ENCODE data around the gene LMCD1. TPM values are rescaled to one million over a fixed set of nuclear protein-coding genes. Genes with fewer than 3 reads are reported as not detected.

LMCD1 gene, protein sequence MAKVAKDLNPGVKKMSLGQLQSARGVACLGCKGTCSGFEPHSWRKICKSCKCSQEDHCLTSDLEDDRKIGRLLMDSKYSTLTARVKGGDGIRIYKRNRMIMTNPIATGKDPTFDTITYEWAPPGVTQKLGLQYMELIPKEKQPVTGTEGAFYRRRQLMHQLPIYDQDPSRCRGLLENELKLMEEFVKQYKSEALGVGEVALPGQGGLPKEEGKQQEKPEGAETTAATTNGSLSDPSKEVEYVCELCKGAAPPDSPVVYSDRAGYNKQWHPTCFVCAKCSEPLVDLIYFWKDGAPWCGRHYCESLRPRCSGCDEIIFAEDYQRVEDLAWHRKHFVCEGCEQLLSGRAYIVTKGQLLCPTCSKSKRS
- 186 TPM for polyA plus RNA-seq (ENCODE audit: insufficient read length)

DNA sequence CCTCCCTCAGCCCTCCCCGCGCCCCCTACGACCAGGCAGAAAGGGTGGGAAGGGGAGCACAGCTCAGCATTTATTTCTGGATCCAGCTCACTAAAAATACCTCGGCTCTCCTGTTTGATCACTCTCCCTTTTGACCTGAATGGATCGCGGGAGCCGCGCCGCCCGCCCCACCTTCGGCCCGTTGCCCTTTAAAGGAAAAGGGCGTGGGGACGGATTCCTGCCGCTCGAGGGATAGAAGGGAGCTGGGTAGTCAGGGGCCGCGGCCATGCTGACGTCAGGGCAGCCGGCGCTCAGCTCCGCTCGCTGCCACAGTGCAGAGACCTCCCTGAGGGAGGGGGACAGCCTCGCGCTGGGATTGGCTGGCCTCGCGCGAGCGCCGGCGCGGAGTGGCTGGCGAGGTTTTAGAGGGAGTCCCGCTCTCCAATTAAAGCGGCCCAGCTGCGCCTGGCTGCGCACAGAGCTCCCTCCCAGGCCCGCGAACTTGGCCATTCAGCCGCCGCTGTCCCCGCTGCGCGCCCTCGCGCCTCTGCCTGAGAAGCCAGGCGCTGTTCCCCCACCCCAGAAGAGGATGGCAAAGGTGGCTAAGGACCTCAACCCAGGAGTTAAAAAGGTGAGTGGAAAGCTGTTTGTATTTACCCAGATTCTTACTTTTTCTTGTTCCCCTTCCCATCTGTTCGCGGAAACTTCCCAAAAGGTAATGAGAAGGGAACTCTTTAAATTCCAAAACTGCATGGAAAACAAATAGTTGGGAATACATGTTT lies at the start of gene LMCD1:
LMCD1 (plus strand) TSS at position 453 of the 761 bp plus-strand sequence; CDS start at position 569, 116 bp downstream.
- peak; percentile 97 for DNase-seq

- DNase-seq = no peak
Measured at GRCh38 chr3:8452112-8452511, 49.5 kb upstream of the LMCD1 start.

DNA sequence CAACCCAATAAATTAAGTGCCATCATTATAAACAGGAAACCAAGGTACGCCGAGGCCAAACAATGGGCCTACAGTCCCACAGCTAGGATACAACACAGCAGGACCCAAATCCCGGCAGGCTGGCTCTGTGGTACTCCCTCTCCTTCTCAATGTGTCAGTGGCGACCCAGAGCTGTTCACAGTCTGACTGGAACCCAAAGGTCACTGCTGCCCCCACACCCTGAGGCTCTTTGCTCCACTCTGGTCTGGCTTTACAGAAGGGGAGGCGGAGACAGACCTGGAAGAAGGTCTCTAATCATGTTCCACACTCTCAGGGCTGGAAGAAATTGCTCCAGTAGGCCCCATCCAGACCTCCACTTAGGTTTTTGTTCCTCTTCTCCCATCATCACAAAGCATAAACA lies 48.5 kb upstream of the LMCD1 start:
- DNase-seq = no peak

DNA sequence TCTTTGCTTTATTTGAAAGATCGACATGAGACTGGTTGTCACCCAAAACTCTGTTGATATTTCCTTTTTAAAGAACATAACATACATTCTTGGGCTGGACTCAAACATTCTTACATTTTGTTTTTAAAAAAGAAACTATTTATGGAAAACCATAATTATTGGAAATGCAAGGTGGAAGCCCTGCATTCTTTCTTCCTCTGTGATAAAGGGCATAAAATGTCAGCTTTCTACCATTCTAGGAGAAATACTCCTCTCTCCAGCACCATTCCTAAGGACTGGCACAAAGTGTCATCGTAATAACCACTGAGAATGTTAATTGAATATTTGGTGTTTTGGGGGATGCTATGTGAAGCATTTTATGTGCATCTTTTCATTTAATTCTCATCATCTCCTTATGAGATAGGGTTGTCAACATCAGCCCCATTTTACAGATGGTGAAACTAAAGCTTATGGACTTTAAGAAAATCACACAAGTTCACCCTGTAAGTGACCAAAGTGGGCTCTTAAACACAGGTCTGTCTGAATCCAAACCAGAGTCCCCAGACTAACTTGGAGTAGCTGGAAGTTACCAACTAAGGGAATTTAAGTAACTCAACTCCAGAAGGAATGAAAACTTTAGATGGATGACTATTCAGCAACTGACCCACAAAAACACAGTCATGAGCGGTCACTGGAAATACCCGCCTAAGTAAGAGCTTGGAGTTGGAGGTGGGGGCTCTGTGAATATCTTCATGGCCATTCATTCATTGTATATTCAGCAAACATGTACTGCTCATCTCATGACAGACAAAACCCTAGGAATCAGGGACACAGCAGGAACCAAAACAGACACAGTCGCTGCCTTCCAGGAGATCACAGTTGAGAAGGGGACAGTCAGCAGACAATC lies 45.9 kb upstream of the LMCD1 start:
- DNase-seq = no peak

DNA sequence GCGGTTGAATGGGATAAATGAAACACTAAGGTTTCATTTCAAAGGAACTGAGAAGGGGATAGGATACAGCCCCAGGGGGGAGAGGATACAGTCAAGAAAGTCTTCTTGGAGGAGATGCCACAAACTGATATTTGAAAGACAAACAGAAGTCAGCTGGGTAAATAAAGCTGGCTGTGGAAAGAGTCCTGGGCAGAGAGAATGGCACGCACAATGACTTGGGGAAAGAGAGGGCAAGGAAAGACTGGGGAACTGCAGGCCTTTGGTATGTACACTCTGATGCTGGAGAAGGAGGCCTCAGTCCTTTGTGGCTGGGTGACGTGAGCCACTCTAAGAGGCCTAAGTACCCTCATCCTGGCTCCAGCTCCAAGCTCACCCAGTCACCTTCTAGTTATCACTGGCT lies 45.2 kb upstream of the LMCD1 start:
- DNase-seq = no peak

DNA sequence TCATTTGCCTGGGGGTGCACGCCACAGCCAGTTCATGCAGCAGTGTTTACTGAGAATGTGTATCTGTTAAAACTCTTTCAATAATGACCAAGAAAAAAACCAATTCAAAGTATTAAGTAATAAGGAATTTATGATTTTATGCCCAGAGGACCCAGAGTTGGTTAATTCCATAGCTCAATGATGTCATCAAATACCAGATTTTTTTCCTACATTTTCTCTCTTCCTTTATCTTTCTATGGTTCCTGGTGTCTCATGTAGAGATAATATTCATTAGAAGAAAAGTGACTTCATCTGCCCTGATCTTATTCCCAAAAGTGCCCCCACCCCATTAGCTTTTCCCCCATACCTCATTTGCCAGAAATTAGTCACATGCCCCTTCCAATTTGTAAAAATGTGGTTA lies 44.6 kb upstream of the LMCD1 start:
- DNase-seq = no peak

GRCh38 chr3:8458238-8458661 lies 43.4 kb upstream of the LMCD1 start:
- no peak for DNase-seq

- DNase-seq = no peak
Measured at GRCh38 chr3:8458711-8459110, 42.9 kb upstream of the LMCD1 start.

DNA sequence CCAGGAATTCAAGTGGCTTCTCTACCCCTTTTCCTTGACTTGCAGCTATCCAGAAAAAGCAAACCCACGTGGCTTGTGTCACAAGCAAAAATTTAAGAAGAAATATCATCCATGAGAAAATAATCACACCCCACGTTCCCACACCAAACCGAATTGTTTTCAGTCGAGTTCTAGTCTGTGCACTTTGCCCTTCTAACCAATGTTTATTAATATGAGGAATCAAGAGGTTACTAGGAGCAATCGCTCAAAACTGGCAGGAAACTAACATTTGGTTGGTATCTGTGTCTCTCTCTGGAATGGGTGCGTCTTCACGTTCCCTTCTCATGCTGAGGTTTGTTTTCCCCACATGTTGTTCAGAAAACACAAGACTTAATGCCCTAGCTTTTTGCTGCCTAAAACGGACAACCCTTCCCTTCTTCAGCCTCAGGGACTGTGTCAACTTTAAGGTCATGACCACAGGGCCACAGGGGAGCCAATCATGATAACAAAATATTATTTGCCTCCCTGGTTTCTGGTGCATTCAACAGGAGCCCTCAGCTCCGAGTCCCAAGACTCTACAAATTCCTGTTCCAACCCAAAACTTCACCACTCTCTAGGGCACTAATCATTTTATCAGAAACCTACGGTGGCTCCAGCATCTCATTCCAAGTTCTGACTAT lies 41.4 kb upstream of the LMCD1 start:
- no peak for DNase-seq

GRCh38 chr3:8460815-8461456 lies 40.7 kb upstream of the LMCD1 start:
- no peak for DNase-seq

- no peak for DNase-seq
Measured at GRCh38 chr3:8464668-8465067, 37.0 kb upstream of the LMCD1 start.

DNA sequence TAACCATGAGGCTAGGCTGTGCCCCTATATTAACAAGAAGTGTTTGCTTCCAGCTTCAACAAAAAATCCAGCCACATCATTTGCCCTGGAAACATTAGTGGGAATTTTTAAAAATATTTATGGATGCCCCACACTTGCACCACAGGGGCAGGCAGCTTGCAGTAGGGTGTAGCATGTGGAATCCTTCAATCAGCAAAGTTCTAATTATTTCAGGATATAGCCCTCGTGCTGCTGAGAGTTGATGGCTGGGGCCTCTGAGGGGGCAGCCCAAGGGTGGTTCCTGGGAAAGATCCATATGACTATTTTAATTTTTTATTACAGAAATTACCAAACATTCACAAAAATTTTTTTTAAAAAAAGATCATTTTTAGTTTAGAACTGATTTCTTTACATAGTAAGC lies 35.1 kb upstream of the LMCD1 start:
- DNase-seq = no peak

- DNase-seq = no peak
Measured at GRCh38 chr3:8470801-8471200, 30.8 kb upstream of the LMCD1 start.

GRCh38 chr3:8472549-8472948 lies 29.1 kb upstream of the LMCD1 start:
- no peak for DNase-seq

DNA sequence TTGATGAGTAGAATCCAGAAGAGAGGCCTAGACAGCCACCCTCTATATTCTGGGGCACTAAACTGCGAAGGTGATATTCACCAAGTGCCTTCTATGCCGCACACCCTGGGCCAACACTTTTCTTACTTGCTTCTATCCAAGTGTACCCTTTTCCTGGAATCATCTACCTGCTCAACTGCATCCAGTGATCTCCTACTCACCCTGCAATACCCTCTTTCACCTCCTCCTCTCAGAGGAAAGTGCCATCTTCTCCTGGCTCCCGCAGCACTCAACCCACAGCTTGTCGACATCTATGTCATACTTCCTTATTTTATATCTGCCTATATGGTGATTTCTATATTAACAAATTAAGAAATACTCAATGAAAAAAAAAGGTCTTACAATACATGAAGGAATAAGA lies 28.6 kb upstream of the LMCD1 start:
- DNase-seq = no peak

DNA sequence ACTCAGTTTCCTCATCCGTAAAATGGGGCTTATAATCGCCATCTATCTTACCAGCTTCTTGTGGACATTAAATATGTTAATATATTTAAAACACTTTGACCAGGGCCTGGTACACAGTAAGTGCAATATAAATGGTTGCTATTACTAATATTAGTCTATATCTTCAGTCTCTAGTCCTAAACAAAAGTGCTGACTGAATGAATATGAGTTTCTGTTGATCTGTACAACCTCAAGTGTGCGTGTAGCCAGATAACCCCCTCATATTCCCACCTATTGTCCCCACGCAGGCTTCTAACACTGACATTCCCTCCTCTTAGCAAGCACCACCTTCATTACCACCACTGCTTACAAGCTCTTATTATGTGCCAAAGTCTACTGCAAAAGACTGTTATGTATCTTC lies 27.6 kb upstream of the LMCD1 start:
- no peak for DNase-seq

- no peak for DNase-seq
Measured at GRCh38 chr3:8474991-8475390, 26.6 kb upstream of the LMCD1 start.

GRCh38 chr3:8480699-8481098 lies 20.9 kb upstream of the LMCD1 start:
- no peak for DNase-seq

GRCh38 chr3:8481380-8481779 lies 20.2 kb upstream of the LMCD1 start:
- DNase-seq = no peak

- no peak for DNase-seq
Measured at GRCh38 chr3:8482263-8482662, 19.4 kb upstream of the LMCD1 start.

DNA sequence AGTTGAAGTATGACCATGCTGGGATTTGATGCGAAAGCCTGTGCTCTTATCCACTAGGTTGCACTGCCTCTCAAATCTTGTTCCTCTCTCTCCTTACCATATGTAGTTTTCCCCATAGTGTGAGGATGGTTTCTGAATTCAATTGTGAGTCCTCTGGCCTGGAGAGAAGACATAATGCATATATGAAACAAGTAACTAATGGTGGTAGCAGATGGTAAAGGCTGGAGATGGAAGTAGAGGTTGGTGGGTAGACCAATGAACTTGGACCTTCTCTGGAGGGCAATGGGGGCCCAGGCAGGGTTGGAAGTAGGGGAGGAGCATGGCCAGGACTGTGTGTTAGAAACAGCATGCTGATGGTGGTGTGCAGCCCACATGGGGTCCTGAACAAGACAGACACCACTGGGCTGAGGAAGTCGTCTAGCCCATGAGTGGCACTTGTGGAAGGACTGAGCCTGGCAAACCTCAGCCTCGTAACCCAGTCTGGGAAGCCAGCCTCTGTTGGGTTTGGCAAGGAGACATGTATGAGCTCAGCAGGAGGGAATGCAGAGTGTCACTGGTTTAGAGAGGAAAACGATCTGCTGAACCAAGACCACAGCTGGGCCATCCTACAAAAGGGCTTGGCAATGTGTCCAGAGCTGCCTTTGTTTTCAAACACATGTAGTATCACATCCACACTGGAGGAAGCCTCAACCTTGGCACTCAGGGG lies 18.5 kb upstream of the LMCD1 start:
- peak; percentile 75 for DNase-seq
